ENCODE results near the gene ARSG. TPM values are rescaled to one million over a fixed set of nuclear protein-coding genes. Genes with fewer than 3 reads are reported as not detected.
A peak's percentile ranks its signal among the peaks of the same experiment; 100 is the strongest.
"Not testable (repeated sequence)": the region's sequence is repeated elsewhere in the genome, so short reads cannot be mapped to it uniquely, and the experiment has no call there.

ARSG gene
- total and polyA plus RNA-seq, 9 of the 15 experiments (the other 6 are each of a cell fraction or from before 2014, with no cell fraction given), result 1.0 to 5.6 (median 1.8) TPM

DNA sequence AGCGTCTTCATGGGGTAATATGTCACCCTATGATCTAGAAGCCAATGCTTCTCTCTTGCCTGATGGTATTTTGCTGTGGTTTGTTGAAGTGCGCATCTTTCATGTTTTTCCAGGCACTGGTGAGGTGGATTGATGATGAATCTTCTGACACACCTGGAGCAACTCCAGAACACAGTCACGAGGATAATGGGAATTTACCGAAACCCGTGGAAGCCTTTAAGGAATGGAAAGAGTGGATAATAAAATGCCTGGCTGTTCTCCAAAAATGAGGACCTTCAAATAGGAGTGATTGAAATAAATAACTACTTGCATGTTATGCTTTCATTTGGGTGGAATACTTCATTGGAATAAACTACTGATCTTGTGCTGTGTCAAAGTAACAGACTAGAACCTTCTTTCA lies 34.6 kb upstream of the ARSG start:
- H3K36me3 ChIP-seq (ENCODE audit: control insufficient read depth, insufficient read depth, low read length); BruUV-seq (replicated peaks); H3K9me3 ChIP-seq (replicated peaks; ENCODE audit: control insufficient read depth, insufficient read depth, low read depth, low read length); H2AFZ ChIP-seq (ENCODE audit: low read depth, low read length); H3K4me3 ChIP-seq; H3K79me2 ChIP-seq (ENCODE audit: control insufficient read depth, insufficient read depth, low read length); H4K20me1 ChIP-seq (replicated peaks; ENCODE audit: control insufficient read depth, insufficient read depth, low read length); POLR2A ChIA-PET; H3K4me2 ChIP-seq (ENCODE audit: insufficient read depth, low read length); H3K9me1 ChIP-seq (ENCODE audit: control insufficient read depth, insufficient read depth, low read length); ATAC-seq; H3K9ac ChIP-seq (ENCODE audit: insufficient read depth in 1 of 2, low read depth in 2 of 2, low read length in 2 of 2); intact Hi-C loops (cut with micrococcal nuclease); H3K27ac ChIP-seq (ENCODE audit: extremely low read depth, low read depth, low read length); DNase-seq (ENCODE audit: extremely low read depth in 1 of 4, low spot score in 3 of 4); FAIRE-seq; H3K27me3 ChIP-seq (ENCODE audit: control insufficient read depth in 2 of 2, insufficient read depth in 2 of 2, low read length in 2 of 2): not testable (repeated sequence)
- 75% methylated on average over 5 of the region's 5 CpGs for WGBS (ENCODE audit: insufficient coverage, low coverage, missing lambda C conversion rate)
- in situ Hi-C loops (cut with MboI), result loop anchor here (25.0 kb wide), 1 partner anchor 506 kb away; no protein-coding TSS in a partner anchor
- CTCF ChIA-PET (ENCODE audit: low intra/inter-chr PET ratio), result interaction anchor here (0.6 kb wide), 1 partner anchor 13 kb away, joined by 3 read pairs; no protein-coding TSS in a partner anchor
- H3K4me1 ChIP-seq (replicated peaks in 1 of 2; ENCODE audit: control insufficient read depth in 2 of 2, insufficient read depth in 2 of 2, low read length in 2 of 2), result peaks cover 0 to 13% of the 10 kb centered on the region in 2 experiments; a peak in 3 of 5 replicates

DNA sequence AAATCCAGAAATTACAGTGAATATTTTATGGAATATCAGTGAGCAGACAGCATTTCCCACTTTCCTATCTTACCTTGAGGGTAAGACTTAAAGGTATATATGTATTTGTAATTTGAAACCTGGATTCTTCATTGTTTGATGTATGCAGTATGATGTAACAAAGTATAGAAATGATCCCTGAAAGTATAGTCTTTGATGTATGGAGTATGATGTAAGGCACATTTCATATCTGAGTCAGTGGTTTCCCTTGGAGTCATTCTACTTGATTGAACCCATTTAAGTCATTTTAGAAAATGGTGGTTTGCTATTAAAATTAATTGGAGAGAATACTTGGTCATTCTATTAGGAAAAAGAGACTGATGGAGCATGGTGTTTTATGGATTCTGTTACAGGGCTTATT lies 33.4 kb upstream of the ARSG start:
- H3K4me2 ChIP-seq (ENCODE audit: insufficient read depth, low read length), result no peak overlapping the region
- intact Hi-C loops (cut with micrococcal nuclease), result no loop called here
- FAIRE-seq (no peak), ATAC-seq (no peak), DNase-seq (ENCODE audit: extremely low read depth in 1 of 4, low spot score in 3 of 4) (no peak)
- no peaks in the 10 kb centered on the region for H3K9me1 ChIP-seq (ENCODE audit: control insufficient read depth, insufficient read depth, low read length)
- H2AFZ ChIP-seq (ENCODE audit: low read depth, low read length), result no peak overlapping the region
- ChIA-PET POLR2A (no interaction called here), CTCF (ENCODE audit: low intra/inter-chr PET ratio) (no interaction called here)
- H3K36me3 ChIP-seq (ENCODE audit: control insufficient read depth, insufficient read depth, low read length), result peaks cover 3% of the 10 kb centered on the region; the same call in 1 of the 3 replicates
- H3K27ac ChIP-seq (ENCODE audit: extremely low read depth, low read depth, low read length), result no peak overlapping the region
- H3K9me3 ChIP-seq (replicated peaks; ENCODE audit: control insufficient read depth, insufficient read depth, low read depth, low read length), result no peaks in the 10 kb centered on the region
- no peaks in the 10 kb centered on the region for H3K27me3 ChIP-seq (ENCODE audit: control insufficient read depth in 2 of 2, insufficient read depth in 2 of 2, low read length in 2 of 2)
- no peaks in the 10 kb centered on the region for H3K79me2 ChIP-seq (ENCODE audit: control insufficient read depth, insufficient read depth, low read length)
- no TSS peak for BruUV-seq (replicated peaks)
- no peak overlapping the region for H3K9ac ChIP-seq (ENCODE audit: insufficient read depth in 1 of 2, low read depth in 2 of 2, low read length in 2 of 2)
- no peaks in the 10 kb centered on the region for H4K20me1 ChIP-seq (replicated peaks; ENCODE audit: control insufficient read depth, insufficient read depth, low read length)
- TF ChIP-seq NRF1 (conservative IDR thresholded peaks at IDR 0.05 in 1 of 2, IDR thresholded peaks at IDR 0.05 in 1 of 2) (no peak), CEBPG (CRISPR knock-in tag; IDR thresholded peaks at IDR 0.05) (no peak), CEBPG (tag; conservative IDR thresholded peaks at IDR 0.05 in 1 of 2, IDR thresholded peaks at IDR 0.05 in 1 of 2) (peak; percentile 28 to 79; a peak in 3 of 4 replicates)
- TF ChIP-seq, protein P1, sequence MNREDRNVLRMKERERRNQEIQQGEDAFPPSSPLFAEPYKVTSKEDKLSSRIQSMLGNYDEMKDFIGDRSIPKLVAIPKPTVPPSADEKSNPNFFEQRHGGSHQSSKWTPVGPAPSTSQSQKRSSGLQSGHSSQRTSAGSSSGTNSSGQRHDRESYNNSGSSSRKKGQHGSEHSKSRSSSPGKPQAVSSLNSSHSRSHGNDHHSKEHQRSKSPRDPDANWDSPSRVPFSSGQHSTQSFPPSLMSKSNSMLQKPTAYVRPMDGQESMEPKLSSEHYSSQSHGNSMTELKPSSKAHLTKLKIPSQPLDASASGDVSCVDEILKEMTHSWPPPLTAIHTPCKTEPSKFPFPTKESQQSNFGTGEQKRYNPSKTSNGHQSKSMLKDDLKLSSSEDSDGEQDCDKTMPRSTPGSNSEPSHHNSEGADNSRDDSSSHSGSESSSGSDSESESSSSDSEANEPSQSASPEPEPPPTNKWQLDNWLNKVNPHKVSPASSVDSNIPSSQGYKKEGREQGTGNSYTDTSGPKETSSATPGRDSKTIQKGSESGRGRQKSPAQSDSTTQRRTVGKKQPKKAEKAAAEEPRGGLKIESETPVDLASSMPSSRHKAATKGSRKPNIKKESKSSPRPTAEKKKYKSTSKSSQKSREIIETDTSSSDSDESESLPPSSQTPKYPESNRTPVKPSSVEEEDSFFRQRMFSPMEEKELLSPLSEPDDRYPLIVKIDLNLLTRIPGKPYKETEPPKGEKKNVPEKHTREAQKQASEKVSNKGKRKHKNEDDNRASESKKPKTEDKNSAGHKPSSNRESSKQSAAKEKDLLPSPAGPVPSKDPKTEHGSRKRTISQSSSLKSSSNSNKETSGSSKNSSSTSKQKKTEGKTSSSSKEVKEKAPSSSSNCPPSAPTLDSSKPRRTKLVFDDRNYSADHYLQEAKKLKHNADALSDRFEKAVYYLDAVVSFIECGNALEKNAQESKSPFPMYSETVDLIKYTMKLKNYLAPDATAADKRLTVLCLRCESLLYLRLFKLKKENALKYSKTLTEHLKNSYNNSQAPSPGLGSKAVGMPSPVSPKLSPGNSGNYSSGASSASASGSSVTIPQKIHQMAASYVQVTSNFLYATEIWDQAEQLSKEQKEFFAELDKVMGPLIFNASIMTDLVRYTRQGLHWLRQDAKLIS (CRISPR knock-in tag; IDR thresholded peaks at IDR 0.05), result no peak
- TF ChIP-seq, protein P2, sequence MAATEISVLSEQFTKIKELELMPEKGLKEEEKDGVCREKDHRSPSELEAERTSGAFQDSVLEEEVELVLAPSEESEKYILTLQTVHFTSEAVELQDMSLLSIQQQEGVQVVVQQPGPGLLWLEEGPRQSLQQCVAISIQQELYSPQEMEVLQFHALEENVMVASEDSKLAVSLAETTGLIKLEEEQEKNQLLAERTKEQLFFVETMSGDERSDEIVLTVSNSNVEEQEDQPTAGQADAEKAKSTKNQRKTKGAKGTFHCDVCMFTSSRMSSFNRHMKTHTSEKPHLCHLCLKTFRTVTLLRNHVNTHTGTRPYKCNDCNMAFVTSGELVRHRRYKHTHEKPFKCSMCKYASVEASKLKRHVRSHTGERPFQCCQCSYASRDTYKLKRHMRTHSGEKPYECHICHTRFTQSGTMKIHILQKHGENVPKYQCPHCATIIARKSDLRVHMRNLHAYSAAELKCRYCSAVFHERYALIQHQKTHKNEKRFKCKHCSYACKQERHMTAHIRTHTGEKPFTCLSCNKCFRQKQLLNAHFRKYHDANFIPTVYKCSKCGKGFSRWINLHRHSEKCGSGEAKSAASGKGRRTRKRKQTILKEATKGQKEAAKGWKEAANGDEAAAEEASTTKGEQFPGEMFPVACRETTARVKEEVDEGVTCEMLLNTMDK (IDR thresholded peaks at IDR 0.05; ENCODE audit: borderline replicate concordance, insufficient read depth, low read depth, low read length, poor library complexity, severe bottlenecking), result no peak
- in situ Hi-C loops (cut with MboI), result loop anchor here (25.0 kb wide), 1 partner anchor 504 kb away; no protein-coding TSS in a partner anchor
- H3K4me1 ChIP-seq (replicated peaks in 1 of 2; ENCODE audit: control insufficient read depth in 2 of 2, insufficient read depth in 2 of 2, low read length in 2 of 2), result peaks cover 0 to 13% of the 10 kb centered on the region in 2 experiments; a peak in 3 of 5 replicates
- no peak overlapping the region for H3K4me3 ChIP-seq
